DMS153 treated with DMSO at 0.1 percent for 48 hours (cell line): ENCODE results near the gene HERC3.

Source experiments
- DNase-seq: peaks from one replicate; lab custom pipeline; 2025; ENCODE audit not compliant: unreplicated experiment; lab: John Stamatoyannopoulos, UW

The HERC3 gene

GRCh38 chr4:88744609-88745008 is 152.3 kb downstream of the HERC3 start:
- no peak for DNase-seq

- no peak for DNase-seq
Observed at GRCh38 chr4:88745175-88745574, 152.9 kb downstream of the HERC3 start.

- DNase-seq, result no peak
Observed at GRCh38 chr4:88745581-88746163, 153.4 kb downstream of the HERC3 start.

GRCh38 chr4:88746206-88746605 is 153.9 kb downstream of the HERC3 start:
- no peak for DNase-seq

- no peak for DNase-seq
Observed at GRCh38 chr4:88747351-88747750, 155.1 kb downstream of the HERC3 start.

GRCh38 chr4:88750369-88750768 is 158.1 kb downstream of the HERC3 start:
- no peak for DNase-seq

GRCh38 chr4:88751258-88752075 is 159.2 kb downstream of the HERC3 start:
- no peak for DNase-seq

GRCh38 chr4:88752076-88752463 is 159.8 kb downstream of the HERC3 start:
- DNase-seq, result no peak

GRCh38 chr4:88752754-88753153 is 160.5 kb downstream of the HERC3 start:
- no peak for DNase-seq

- no peak for DNase-seq
Observed at GRCh38 chr4:88753658-88754571, 161.6 kb downstream of the HERC3 start.

GRCh38 chr4:88754796-88755195 is 162.5 kb downstream of the HERC3 start:
- no peak for DNase-seq

GRCh38 chr4:88755454-88755853 is 163.2 kb downstream of the HERC3 start:
- DNase-seq, result no peak

GRCh38 chr4:88756149-88756548 is 163.9 kb downstream of the HERC3 start:
- DNase-seq, result no peak

- no peak for DNase-seq
Observed at GRCh38 chr4:88757067-88757466, 164.8 kb downstream of the HERC3 start.

GRCh38 chr4:88757776-88758175 is 165.5 kb downstream of the HERC3 start:
- DNase-seq, result no peak
